IgD-negative memory B cell (primary cell): Measurements from ENCODE around the gene EMC10. TPM values are rescaled to one million over a fixed set of nuclear protein-coding genes. Genes with fewer than 3 reads are reported as not detected.
A peak's percentile ranks its signal among the peaks of the same experiment; 100 is the strongest.

Source experiments
- H3K27ac Mint-ChIP-seq, 3 donors: one replicate each; pipeline ENCODE4 v1.8.0; 2020 to 2022; ENCODE audit warnings: mild to moderate bottlenecking in 3 of 3, mixed read lengths in 3 of 3, moderate library complexity in 1 of 3
- H3K27me3 Mint-ChIP-seq: one replicate; pipeline ENCODE4 v1.8.0; 2021; ENCODE audit warnings: mixed read lengths
- H3K36me3 Mint-ChIP-seq: one replicate; pipeline ENCODE4 v1.8.0; 2020; ENCODE audit warnings: mild to moderate bottlenecking, mixed read lengths
- H3K4me1 Mint-ChIP-seq, 3 donors: one replicate each; pipeline ENCODE4 v1.8.0; 2020 to 2022; ENCODE audit warnings: mixed read lengths in 3 of 3, mild to moderate bottlenecking in 1 of 3
- H3K4me3 Mint-ChIP-seq, 4 donors: one replicate each; pipeline ENCODE4 v1.8.0; 2020 to 2022; ENCODE audit warnings: mild to moderate bottlenecking in 4 of 4, mixed read lengths in 4 of 4, moderate library complexity in 3 of 4
- H3K9me3 Mint-ChIP-seq, 3 donors: one replicate each; pipeline ENCODE4 v1.8.0; 2020 to 2021; ENCODE audit warnings: mixed read lengths in 3 of 3, mild to moderate bottlenecking in 1 of 3
- polyA plus RNA-seq: library from polyadenylated mRNA; unstranded; fragments of 300-500 nt; fragmentation: Illumina TruSeq; gene quantifications from one replicate; pipeline ENCODE4 v1.2.3, GENCODE V29; 2021

Gene EMC10
- polyA plus RNA-seq, 1 donor from 2014 or later: 8.7 TPM

GRCh38 chr19:50508843-50509190 is 32.5 kb downstream of the EMC10 start:
- H3K9me3 Mint-ChIP-seq: no peaks in the 10 kb centered on the region
- H3K27ac Mint-ChIP-seq: peak overlapping the region in 2 of 3 donors; percentile 19 to 71
- peak overlapping the region in 3 of 4 donors; percentile 44 to 74 (median 62) for H3K4me3 Mint-ChIP-seq
- H3K27me3 Mint-ChIP-seq: no peaks in the 10 kb centered on the region
- peaks cover 2% of the 10 kb centered on the region for H3K36me3 Mint-ChIP-seq
- peaks cover 4 to 18% (median 7%) of the 10 kb centered on the region in 3 donors for H3K4me1 Mint-ChIP-seq

- peaks cover 3% of the 10 kb centered on the region for H3K27me3 Mint-ChIP-seq
- H3K4me3 Mint-ChIP-seq: peak overlapping the region in 2 of 4 donors; percentile 5 to 30
- peaks cover 4 to 18% (median 7%) of the 10 kb centered on the region in 3 donors for H3K4me1 Mint-ChIP-seq
- H3K27ac Mint-ChIP-seq: peak overlapping the region; percentile 16 to 93 (median 19)
- no peaks in the 10 kb centered on the region for H3K9me3 Mint-ChIP-seq
- peaks cover 2% of the 10 kb centered on the region for H3K36me3 Mint-ChIP-seq
These were observed 33.1 kb downstream of the EMC10 start for GRCh38 chr19:50509366-50509765.

- H3K4me3 Mint-ChIP-seq: peak overlapping the region in 2 of 4 donors; percentile 33 to 89
- H3K4me1 Mint-ChIP-seq: peaks cover 4 to 18% (median 7%) of the 10 kb centered on the region in 3 donors
- peaks cover 4% of the 10 kb centered on the region for H3K27me3 Mint-ChIP-seq
- H3K27ac Mint-ChIP-seq: peak overlapping the region; percentile 54 to 98 (median 96)
- H3K36me3 Mint-ChIP-seq: peaks cover 2% of the 10 kb centered on the region
- H3K9me3 Mint-ChIP-seq: no peaks in the 10 kb centered on the region
These were observed 33.9 kb downstream of the EMC10 start for GRCh38 chr19:50510121-50510670.

GRCh38 chr19:50510700-50511068 is 34.4 kb downstream of the EMC10 start:
- Mint-ChIP-seq H3K36me3 (peaks cover 2% of the 10 kb centered on the region), H3K27me3 (peaks cover 5% of the 10 kb centered on the region), H3K4me1 (peaks cover 4 to 18% (median 7%) of the 10 kb centered on the region in 3 donors), H3K4me3 (peak overlapping the region; percentile 33 to 96 (median 91)), H3K9me3 (no peaks in the 10 kb centered on the region), H3K27ac (peak overlapping the region; percentile 54 to 98 (median 96))

- Mint-ChIP-seq H3K4me3 (peak within 1 kb of the TSS; percentile 33 to 96 (median 91)), H3K27ac (peak within 1 kb of the TSS; percentile 54 to 99 (median 98)), H3K9me3 (no peaks in the 10 kb centered on the region), H3K4me1 (peaks cover 4 to 18% (median 7%) of the 10 kb centered on the region in 3 donors), H3K36me3 (peaks cover 2% of the 10 kb centered on the region), H3K27me3 (peaks cover 7% of the 10 kb centered on the region)
These were observed 34.9 kb downstream of the EMC10 start, which contains the start of gene JOSD2 for GRCh38 chr19:50511069-50511822. Gene JOSD2 (minus strand): TSS chr19:50511191. CDS start chr19:50510431, 760 bp downstream.

- Mint-ChIP-seq H3K4me3 (peak overlapping the region in 2 of 4 donors; percentile 33 to 96), H3K9me3 (no peaks in the 10 kb centered on the region), H3K36me3 (peaks cover 2% of the 10 kb centered on the region), H3K27me3 (peaks cover 7% of the 10 kb centered on the region), H3K4me1 (peaks cover 4 to 16% (median 7%) of the 10 kb centered on the region in 3 donors), H3K27ac (peak overlapping the region in 1 of 3 donors; percentile 54)
These were observed 36.0 kb downstream of the EMC10 start for GRCh38 chr19:50512112-50512998.

GRCh38 chr19:50512999-50513745 is 36.9 kb downstream of the EMC10 start:
- Mint-ChIP-seq H3K36me3 (no peaks in the 10 kb centered on the region), H3K9me3 (no peaks in the 10 kb centered on the region), H3K27ac (peak overlapping the region in 2 of 3 donors; percentile 35 to 56), H3K4me3 (peak overlapping the region in 1 of 4 donors; percentile 32), H3K4me1 (peaks cover 4 to 16% (median 7%) of the 10 kb centered on the region in 3 donors), H3K27me3 (peaks cover 7% of the 10 kb centered on the region)

GRCh38 chr19:50513746-50514345 is 37.5 kb downstream of the EMC10 start, which contains the start of gene ASPDH:
Gene ASPDH (minus strand): TSS chr19:50513913. CDS start chr19:50513823, 90 bp downstream.
- H3K9me3 Mint-ChIP-seq: no peaks in the 10 kb centered on the region
- H3K4me1 Mint-ChIP-seq: peaks cover 4 to 14% (median 7%) of the 10 kb centered on the region in 3 donors
- peak within 1 kb of the TSS; percentile 35 to 92 (median 56) for H3K27ac Mint-ChIP-seq
- peak within 1 kb of the TSS in 2 of 4 donors; percentile 32 to 51 for H3K4me3 Mint-ChIP-seq
- H3K27me3 Mint-ChIP-seq: peaks cover 7% of the 10 kb centered on the region
- no peaks in the 10 kb centered on the region for H3K36me3 Mint-ChIP-seq

GRCh38 chr19:50514346-50515167 is 38.2 kb downstream of the EMC10 start:
- Mint-ChIP-seq H3K9me3 (no peaks in the 10 kb centered on the region), H3K36me3 (no peaks in the 10 kb centered on the region), H3K27ac (peak overlapping the region in 1 of 3 donors; percentile 92), H3K4me3 (no peak overlapping the region), H3K4me1 (peaks cover 4 to 13% (median 7%) of the 10 kb centered on the region in 3 donors), H3K27me3 (peaks cover 7% of the 10 kb centered on the region)

- Mint-ChIP-seq H3K4me3 (no peak overlapping the region), H3K36me3 (no peaks in the 10 kb centered on the region), H3K27ac (no peak overlapping the region), H3K27me3 (peaks cover 7% of the 10 kb centered on the region), H3K9me3 (no peaks in the 10 kb centered on the region), H3K4me1 (peaks cover 4 to 13% (median 7%) of the 10 kb centered on the region in 3 donors)
These were observed 38.9 kb downstream of the EMC10 start for GRCh38 chr19:50515168-50515561.

GRCh38 chr19:50516456-50516855 is 40.1 kb downstream of the EMC10 start:
- Mint-ChIP-seq H3K4me1 (peaks cover 0 to 4% (median 2%) of the 10 kb centered on the region in 3 donors), H3K27ac (no peak overlapping the region), H3K4me3 (no peak overlapping the region), H3K27me3 (peaks cover 7% of the 10 kb centered on the region), H3K9me3 (no peaks in the 10 kb centered on the region), H3K36me3 (no peaks in the 10 kb centered on the region)

- no peak overlapping the region for H3K27ac Mint-ChIP-seq
- H3K9me3 Mint-ChIP-seq: no peaks in the 10 kb centered on the region
- peaks cover 7% of the 10 kb centered on the region for H3K27me3 Mint-ChIP-seq
- H3K4me1 Mint-ChIP-seq: no peaks in the 10 kb centered on the region
- H3K36me3 Mint-ChIP-seq: no peaks in the 10 kb centered on the region
- H3K4me3 Mint-ChIP-seq: no peak overlapping the region
These were observed 40.8 kb downstream of the EMC10 start for GRCh38 chr19:50516964-50517703.

- no peaks in the 10 kb centered on the region for H3K4me1 Mint-ChIP-seq
- no peak overlapping the region for H3K4me3 Mint-ChIP-seq
- H3K36me3 Mint-ChIP-seq: no peaks in the 10 kb centered on the region
- no peak overlapping the region for H3K27ac Mint-ChIP-seq
- peaks cover 7% of the 10 kb centered on the region for H3K27me3 Mint-ChIP-seq
- no peaks in the 10 kb centered on the region for H3K9me3 Mint-ChIP-seq
These were observed 41.4 kb downstream of the EMC10 start for GRCh38 chr19:50517704-50518075.
